Measurements from ENCODE around the gene DCUN1D3. TPM values are rescaled to one million over a fixed set of nuclear protein-coding genes. Genes with fewer than 3 reads are reported as not detected.

Gene DCUN1D3
- total RNA-seq, 3 donors from 2014 or later = 10.0 to 21.5 (median 12.2) TPM

DNA sequence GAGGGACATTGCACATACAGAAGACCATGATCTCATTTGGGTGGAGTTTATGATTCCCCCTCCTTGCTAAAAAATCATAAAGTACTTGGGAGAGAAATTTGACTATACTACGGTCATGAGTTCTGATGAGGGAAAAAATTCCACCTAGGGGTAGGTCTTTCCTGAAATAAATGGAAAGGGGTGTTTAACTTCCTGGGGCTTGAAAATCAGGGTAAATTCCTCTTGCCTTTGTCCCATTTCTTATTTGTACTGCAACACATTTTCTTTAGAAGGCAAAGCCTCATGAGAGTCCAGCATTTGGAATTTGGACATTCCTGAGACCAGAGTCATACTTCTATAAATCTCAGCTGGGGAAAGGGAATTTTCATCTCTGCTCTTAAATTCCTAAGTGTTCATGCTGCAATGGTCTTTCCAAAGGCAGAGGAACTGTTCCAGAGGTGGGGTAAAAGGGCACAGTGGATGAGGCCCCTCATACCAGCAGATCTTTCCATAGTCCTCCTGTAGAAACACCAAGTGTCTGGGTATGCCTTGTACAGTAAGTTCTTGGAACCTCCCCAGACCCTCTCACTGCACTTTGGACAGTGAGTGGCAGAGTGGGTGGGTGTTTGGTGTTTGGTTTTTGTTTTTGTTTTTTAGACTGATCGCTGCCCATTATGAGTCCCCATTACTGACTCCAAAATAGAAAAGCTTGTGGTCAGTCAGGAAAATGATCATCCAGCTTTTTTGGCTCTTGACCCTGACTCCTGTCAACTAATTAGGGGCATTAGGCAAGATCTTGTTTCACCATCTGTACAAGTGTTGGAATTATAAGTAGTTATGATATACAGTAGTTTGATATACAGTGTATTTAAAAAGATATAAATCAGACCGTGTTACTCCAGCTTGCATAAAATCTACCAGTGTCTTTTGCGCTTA is 6.4 kb upstream of the DCUN1D3 start:
- Histone ChIP-seq H3K4me3 (no peak overlapping the region), H3K36me3 (ENCODE audit: low read depth) (no peaks in the 10 kb centered on the region), H3K4me1 (ENCODE audit: low read depth) (peaks cover 23% of the 10 kb centered on the region), H3K9me3 (no peaks in the 10 kb centered on the region)
- DNase-seq (no peak), ATAC-seq (no peak)
- TF ChIP-seq, protein P1, sequence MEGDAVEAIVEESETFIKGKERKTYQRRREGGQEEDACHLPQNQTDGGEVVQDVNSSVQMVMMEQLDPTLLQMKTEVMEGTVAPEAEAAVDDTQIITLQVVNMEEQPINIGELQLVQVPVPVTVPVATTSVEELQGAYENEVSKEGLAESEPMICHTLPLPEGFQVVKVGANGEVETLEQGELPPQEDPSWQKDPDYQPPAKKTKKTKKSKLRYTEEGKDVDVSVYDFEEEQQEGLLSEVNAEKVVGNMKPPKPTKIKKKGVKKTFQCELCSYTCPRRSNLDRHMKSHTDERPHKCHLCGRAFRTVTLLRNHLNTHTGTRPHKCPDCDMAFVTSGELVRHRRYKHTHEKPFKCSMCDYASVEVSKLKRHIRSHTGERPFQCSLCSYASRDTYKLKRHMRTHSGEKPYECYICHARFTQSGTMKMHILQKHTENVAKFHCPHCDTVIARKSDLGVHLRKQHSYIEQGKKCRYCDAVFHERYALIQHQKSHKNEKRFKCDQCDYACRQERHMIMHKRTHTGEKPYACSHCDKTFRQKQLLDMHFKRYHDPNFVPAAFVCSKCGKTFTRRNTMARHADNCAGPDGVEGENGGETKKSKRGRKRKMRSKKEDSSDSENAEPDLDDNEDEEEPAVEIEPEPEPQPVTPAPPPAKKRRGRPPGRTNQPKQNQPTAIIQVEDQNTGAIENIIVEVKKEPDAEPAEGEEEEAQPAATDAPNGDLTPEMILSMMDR (IDR thresholded peaks at IDR 0.05) = no peak
- intact Hi-C loops (cut with DNase I, micrococcal nuclease) = no loop called here

GRCh38 chr16:20905576-20905975 is 5.4 kb upstream of the DCUN1D3 start:
- Histone ChIP-seq H3K4me1 (ENCODE audit: low read depth) (peaks cover 25% of the 10 kb centered on the region), H3K4me3 (no peak overlapping the region), H3K9me3 (no peaks in the 10 kb centered on the region), H3K36me3 (ENCODE audit: low read depth) (no peaks in the 10 kb centered on the region)
- ATAC-seq (no peak), DNase-seq (no peak)
- intact Hi-C loops (cut with DNase I, micrococcal nuclease) = no loop called here
- TF ChIP-seq, protein P1 (IDR thresholded peaks at IDR 0.05) = no peak

DNA sequence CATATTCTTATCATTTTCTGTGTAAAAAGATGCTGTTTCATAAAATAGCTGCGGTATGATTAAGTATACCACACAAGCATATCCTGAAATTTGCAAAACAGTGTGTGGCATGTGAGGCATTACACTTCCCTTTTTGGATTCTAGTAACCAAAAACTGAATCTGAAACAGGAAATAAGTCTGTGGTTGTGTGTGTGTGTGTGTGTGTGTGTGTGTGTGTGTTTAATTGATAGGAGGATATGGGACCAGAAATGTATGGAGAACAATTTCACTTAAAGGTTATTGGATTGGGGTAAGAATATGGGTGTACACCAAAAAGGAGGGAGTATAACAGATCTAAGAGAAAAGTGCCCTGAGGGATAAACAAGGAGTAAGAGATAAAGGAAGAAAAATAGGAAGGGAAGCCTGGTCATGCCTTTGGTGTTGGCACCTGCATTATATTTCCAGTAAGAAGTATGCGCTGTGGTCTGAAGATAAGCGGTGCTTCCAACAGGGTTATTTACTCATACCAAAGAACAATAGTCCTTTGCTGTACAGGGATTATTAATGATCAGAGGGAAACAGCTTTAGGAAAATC is 4.4 kb upstream of the DCUN1D3 start:
- peaks cover 26% of the 10 kb centered on the region for H3K4me1 ChIP-seq (ENCODE audit: low read depth)
- H3K9me3 ChIP-seq = no peaks in the 10 kb centered on the region
- H3K4me3 ChIP-seq = no peak overlapping the region
- DNase-seq (no peak), ATAC-seq (no peak)
- TF ChIP-seq, protein P1 (IDR thresholded peaks at IDR 0.05) = no peak
- H3K36me3 ChIP-seq (ENCODE audit: low read depth) = no peaks in the 10 kb centered on the region
- intact Hi-C loops (cut with DNase I, micrococcal nuclease) = no loop called here

GRCh38 chr16:20903899-20904506 is 3.8 kb upstream of the DCUN1D3 start:
- ATAC-seq = no peak
- TF ChIP-seq, protein P1 (IDR thresholded peaks at IDR 0.05) = no peak
- intact Hi-C loops (cut with DNase I, micrococcal nuclease) = no loop called here
- Histone ChIP-seq H3K36me3 (ENCODE audit: low read depth) (no peaks in the 10 kb centered on the region), H3K9me3 (no peaks in the 10 kb centered on the region), H3K4me3 (no peak overlapping the region), H3K4me1 (ENCODE audit: low read depth) (peaks cover 32% of the 10 kb centered on the region)
- no peak for DNase-seq

DNA sequence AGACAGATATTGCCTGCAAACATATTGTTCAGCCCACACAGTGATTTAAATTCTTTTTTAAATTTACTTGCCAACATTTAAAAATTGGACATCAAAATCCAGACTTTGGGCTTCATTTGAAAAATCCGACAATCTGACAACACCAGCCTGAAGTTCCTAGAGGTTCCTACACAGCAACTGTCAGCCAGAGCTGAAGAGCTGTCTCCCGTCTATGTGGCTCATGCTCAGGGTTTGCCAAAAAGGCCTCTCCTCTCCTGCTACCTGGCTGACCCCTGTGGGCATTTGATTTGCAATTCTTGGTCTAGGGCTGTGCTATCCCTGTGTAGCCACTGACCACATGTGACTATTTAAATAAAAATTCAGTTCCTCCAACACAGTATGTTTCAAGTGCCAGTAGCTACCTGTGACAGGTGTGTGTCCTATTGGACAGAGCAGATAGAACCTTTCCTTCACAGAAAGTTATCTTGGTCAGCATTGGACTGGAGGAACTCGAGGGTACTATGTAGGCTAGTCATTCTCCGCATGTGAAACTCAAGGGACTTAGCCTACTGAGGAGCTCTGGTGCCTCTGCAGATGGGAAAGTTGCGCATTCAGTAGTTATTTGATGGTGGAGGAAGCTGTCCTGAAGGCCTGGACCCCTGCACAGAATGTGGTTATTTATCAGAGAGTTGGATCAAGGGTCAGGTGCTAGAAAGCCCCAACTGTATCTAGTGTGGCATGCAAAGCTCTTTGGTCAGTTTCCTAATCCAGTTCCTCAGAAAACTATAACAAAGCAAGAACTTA is 3.1 kb upstream of the DCUN1D3 start:
- H3K36me3 ChIP-seq (ENCODE audit: low read depth) = no peaks in the 10 kb centered on the region
- no peak for DNase-seq
- H3K4me3 ChIP-seq = no peak overlapping the region
- no peak for ATAC-seq
- intact Hi-C loops (cut with DNase I, micrococcal nuclease) = no loop called here
- TF ChIP-seq, protein P1 (IDR thresholded peaks at IDR 0.05) = no peak
- no peaks in the 10 kb centered on the region for H3K9me3 ChIP-seq
- peaks cover 36% of the 10 kb centered on the region for H3K4me1 ChIP-seq (ENCODE audit: low read depth)

All from mucosa of descending colon (tissue), 3 donors.